HG03342 (cell line): ENCODE results near the gene RNASE3.
"Not testable (repeated sequence)": the region's sequence is repeated elsewhere in the genome, so short reads cannot be mapped to it uniquely, and the experiment has no call there.

ENCODE experiments used
- ATAC-seq: cut with Tn5 transposase; IDR thresholded peaks from one replicate; pipeline ENCODE4 v1.9.1; 2021; ENCODE audit warnings: mild to moderate bottlenecking, moderate library complexity; ENCODE audit not compliant: unreplicated experiment

Gene RNASE3

GRCh38 chr14:20910822-20911221, 19.6 kb downstream of the RNASE3 start:
- ATAC-seq, result not testable (repeated sequence)

- ATAC-seq, result not testable (repeated sequence)
Observed at GRCh38 chr14:20919038-20919756, 28.0 kb downstream of the RNASE3 start.

DNA sequence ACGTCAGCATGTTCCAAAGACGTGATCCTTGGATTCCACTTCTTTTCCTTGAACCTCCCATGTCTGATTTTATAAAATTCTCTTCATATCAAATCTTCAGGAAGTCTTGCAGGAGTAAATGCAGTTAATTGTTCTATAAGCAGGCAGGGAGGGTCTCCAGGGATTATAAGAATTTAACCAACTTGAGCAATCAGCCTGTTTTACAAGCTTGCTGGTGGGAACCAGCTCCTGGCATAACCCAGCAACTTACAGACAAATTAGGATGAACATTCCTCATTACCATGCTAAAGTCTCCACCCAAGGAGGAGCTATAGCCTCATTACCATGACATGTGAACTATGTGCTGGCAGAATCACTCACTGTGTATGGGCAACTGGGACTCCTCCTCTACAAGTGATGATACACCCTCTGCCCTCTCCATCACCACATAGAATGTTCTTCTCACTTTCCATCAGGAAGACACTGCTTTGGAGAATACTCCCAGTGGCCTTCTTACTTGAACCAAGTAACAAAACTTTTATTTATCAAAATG, 32.6 kb downstream of the RNASE3 start:
- not testable (repeated sequence) for ATAC-seq

DNA sequence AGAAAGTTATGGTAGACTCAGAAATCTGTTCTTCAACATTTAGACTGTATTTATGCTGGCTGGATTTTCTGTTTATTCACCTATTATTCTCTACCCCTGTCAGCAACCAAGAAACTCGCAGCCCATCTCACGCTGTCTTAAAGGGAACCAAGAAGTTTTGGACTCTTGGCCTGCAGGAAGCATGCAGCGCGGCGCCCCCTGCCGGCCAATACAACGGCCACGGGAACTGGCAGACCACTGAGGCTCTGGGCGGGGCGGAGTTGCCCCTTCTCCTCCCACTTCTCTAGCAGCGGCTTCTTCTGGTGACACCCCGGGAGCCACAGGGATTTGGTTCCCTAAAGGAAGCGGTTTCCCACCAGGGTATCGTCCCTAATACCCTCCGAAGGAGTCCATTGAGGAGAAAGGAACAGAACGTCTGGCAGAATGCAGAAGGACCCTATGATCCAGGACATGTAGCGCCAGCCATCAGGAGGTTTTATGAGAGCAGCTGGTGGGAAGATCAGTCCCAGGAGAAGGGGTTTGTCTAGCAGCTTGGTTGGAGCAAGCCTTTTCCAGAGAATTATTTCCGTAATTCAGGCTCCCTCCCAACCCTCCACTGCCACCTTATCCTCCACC, 43.1 kb downstream of the RNASE3 start:
- no peak for ATAC-seq

- no peak for ATAC-seq
Observed at GRCh38 chr14:20935303-20935984, 44.3 kb downstream of the RNASE3 start.
